ENCODE results near the gene SIGLEC7.
"Not testable (repeated sequence)": the region's sequence is repeated elsewhere in the genome, so short reads cannot be mapped to it uniquely, and the experiment has no call there.

The SIGLEC7 gene

DNA sequence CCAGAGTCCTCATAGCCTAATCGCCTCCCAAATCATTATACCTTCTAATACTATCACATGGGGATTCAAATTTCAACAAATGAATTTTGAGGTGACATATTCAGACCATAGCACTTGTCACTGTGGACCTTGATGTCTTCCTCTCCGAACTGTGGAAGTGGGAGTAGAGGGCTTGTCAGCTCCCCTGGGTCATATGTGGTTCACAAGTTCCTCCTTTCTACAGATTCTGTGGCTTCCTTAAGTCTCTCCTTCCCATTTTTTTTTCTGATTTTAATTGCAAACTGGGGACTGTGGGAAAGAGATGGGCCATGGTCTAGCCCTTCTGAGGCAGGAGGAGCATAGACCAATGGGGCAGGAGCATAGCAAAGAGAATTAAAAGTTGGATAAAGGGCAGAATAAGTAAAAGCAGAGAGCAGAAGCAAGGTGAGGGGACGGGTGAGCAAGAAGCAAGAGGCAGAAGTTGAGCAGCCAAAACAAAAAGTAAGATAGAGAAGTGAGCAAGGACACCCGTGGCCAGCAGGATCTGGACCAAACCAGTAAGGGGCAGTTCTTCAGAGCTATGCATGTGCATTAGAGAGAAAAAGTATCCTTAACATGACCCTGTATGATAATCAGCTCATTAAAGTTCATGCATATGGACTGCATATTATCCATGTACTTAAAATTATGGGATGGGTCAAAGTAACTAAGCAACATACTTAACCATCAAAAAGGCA is 2.6 kb upstream of the SIGLEC7 start:
- no peak for DNase-seq

DNA sequence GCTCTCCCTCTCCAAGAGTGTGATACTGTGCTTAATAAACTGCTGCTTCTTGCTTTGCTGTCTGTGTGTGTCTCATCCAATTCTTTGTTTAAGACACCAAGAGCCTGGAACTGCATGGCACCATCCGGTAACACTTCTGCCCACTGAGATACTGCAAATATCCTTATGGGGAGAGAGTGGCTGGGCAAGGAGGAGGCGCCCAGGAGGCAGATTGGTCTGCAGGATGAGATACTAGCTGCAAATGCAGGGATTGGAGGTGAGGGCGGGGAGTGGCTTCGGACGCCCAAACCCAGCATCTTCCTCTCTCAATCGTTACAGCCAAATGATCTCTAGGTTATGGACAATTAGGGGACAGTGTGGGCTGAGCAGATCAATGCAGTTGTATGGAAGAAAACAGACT is 1.7 kb upstream of the SIGLEC7 start:
- DNase-seq = no peak

DNA sequence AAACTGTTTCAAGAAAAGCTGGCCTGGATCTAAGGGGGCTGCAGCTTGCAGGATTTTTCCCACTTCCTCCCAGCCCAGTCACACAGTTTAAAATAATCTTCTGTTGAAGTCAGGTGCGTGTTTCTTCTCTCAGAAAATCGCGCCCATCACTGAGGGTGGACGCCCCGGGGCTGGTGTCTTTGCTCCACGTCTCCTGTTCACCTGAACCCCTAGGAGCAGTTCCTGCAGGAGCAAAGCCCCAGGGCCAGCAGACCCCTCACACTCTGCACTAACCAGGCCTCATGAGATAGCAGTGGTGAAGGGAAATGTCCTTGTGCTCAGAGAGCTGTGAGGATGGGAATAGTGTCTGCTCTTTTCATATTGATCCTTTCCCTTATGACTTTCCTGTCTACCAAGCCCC is 920 bp upstream of the SIGLEC7 start:
- no peak for DNase-seq

DNA sequence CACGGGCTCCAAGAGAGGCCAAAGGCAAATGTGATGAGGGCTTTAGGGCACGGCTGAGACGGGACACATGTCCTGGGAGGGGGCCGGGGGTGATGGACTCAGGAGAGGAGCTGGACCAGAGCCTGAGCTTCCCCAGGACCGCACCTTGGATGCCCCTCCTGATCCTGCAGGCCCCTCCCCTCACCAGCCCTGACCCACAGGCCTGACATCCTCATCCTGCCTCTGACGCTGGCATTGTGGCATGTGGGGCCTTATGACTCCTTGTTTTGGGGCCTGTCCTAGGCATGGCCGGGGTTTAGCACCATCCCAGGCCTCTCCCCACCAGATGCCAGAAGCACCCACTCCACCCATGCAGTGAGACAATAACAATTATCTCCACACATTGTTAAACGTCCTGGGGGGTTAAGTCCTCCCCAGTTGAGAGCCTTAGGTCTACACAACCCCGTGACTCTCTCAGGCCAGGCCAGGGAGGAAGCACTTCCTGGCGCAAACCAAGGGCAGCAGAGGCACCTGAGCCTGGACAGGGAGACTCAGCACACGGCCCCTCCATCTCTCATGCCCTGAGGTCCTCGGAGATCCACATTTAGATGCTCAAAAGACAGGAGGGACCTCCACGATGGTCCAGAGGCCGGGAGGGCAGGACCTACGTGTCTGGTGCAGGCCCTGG is 841 bp downstream of the SIGLEC7 start:
- not testable (repeated sequence) for DNase-seq

DNA sequence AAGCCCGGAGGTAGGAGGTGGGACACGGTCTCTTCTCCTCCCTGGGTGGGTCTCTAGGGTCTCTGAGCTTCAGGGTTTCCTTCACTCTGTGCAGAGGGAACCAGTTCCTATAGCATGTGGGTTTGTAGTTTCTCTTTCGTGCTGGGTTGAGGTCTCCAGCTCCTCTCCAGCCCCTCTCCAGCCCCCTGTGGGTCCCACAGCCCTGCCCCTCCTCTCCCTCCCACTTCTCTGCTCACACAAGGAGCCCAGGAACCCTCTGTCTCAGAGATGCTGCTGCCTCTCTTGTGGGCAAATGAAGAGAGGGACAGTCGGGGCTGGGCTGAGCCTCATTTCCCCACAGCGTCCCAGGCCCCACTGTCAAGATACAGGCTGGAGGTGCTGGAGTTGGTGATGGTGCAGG is 1.4 kb downstream of the SIGLEC7 start:
- DNase-seq = no peak

DNA sequence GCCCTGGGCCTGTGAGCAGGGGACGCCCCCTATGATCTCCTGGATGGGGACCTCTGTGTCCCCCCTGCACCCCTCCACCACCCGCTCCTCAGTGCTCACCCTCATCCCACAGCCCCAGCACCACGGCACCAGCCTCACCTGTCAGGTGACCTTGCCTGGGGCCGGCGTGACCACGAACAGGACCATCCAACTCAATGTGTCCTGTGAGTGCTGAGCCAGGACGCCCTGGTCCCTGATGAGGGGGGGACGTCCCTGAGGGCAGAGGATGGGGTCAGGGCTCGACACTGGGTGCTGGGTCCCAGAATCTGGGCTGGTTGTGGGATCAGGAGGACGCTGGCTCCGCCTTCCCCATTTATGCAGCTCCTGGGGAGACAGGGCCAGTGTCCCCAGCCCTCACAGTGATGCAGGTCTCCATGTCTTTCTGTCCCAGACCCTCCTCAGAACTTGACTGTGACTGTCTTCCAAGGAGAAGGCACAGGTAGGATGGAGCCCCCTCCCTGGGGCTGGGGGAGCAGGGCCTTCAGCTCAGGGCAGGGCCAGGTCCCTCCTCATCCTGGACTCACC is 2.5 kb downstream of the SIGLEC7 start:
- DNase-seq = no peak

DNA sequence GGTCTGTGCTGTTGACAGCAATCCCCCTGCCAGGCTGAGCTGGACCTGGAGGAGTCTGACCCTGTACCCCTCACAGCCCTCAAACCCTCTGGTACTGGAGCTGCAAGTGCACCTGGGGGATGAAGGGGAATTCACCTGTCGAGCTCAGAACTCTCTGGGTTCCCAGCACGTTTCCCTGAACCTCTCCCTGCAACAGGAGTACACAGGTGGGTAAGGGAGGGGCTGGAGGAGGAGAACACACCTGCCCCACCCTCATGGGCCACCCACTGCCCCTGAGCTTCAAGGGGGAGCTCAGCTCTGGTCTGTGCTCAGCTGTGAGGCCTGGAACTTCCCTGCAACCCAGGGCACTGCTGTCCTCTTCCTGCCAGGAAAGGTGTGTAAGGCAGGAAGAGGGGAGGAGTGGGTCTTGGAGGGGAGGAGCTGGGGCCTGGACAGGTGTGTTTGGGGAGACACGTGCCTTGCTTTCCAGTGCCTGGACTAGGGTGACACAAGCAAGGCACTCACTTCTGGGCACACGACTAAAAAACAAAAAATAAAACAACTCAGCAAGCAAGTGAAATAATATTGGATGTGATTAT is 3.9 kb downstream of the SIGLEC7 start:
- DNase-seq = no peak

DNA sequence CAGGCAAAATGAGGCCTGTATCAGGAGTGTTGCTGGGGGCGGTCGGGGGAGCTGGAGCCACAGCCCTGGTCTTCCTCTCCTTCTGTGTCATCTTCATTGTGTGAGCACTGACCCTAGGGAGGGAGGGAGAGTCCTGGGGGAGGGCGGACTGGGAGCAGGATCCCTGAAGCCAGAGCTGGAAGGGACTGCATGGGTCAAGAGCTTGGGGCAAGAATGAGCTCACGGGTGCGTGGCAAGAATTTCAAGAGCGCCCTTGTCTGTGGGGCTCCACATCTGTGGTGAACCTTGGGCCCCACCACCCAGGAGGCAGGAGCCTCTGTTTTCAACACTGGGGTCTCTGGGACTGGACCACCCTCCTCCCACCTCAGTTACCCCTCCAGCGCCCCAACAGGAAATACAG is 4.7 kb downstream of the SIGLEC7 start:
- no peak for DNase-seq

DNA sequence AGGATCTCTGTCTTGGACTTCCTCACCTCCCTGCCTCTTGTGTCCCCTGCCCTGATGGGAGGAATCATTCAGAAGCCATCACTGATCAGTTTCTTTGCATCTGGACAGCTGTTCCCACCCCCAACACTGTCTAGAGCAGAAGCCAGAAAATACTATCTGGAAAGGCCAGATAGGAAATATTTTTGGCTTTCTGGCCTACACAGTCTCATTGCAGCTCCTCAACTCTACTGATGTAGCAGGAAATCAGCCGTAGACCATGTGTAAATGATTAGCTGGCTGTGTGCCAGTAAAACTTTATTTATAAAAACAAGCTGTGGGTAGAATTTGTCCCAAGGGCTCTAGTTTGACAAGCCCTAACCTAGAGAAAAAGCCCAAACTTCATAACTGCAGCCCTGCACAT is 5.6 kb downstream of the SIGLEC7 start:
- no peak for DNase-seq

DNA sequence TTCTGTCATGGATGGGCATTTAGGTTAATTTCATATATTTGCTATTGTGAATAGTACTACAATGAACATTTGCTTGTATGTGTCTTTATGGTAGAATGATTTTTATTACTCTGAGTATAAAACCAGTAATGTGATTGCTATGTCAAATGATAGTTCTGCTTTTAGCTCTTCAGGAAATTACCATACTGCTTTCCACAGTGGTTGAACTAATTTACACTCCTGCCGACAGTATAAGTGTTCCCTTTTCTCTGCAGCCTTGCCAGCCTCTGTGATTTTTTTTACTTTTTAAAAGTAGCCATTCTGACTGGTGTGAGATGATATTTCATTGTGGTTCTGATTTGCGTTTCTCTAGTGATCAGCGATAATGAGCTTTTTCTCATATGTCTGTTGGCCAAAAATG is 6.5 kb downstream of the SIGLEC7 start:
- DNase-seq = no peak

DNA sequence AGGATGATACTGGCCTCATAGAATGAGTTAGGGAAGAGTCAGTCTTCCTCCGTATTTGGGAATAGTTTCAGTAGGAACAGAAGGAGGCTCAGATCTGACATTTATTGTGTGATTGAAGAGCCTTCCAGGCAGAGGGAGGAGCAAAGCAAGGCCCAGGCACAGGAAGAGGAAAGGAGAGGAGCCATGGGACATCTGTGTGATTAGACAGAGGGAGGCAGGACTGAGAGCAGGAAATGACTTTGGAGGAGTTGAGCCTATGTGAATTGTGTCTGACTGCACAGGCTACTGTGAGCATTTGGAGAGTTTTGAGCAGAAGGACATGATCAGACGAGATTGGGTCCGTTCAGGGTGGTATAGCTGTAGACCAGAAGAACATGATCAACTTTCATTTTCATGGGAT is 8.5 kb downstream of the SIGLEC7 start:
- no peak for DNase-seq

DNA sequence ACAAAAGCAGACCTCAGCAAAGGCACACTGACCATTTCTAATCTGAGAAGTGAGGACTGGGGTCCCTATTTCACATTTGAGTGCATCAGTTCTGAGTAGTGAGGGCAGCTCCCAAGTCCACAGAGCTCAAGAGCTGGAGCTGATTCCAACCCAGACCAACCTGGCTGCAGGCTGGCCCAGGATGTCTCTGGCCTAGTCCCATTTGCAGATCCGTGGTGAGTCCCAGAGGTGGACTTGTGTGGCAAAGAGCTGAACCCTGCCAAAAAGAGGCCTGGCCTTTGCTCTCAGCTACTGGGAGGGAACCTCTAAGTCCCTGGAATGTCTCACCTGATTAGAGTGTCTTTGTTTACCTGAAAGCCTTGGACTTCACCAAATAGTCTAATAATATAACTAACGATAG is 14.6 kb downstream of the SIGLEC7 start:
- DNase-seq = no peak

DNA sequence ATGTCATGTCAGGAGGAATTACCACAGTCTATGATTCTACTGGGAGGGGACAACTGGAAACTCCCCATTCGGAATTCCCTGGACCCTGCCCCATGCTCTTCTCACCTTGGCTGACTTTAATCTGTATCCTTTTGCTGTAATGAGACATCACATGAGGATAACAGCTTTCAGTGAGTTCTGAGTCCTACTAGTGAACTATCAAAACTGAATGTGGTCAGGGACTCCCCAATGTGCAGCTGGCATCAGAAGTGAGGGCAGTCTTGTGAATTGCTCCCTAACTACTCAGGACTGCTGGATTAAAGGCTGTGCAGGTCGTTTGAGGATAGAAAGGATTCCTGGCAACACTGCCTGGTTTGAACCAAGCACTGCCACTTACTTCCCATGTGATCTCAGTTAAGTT is 15.2 kb downstream of the SIGLEC7 start:
- DNase-seq = no peak

DNA sequence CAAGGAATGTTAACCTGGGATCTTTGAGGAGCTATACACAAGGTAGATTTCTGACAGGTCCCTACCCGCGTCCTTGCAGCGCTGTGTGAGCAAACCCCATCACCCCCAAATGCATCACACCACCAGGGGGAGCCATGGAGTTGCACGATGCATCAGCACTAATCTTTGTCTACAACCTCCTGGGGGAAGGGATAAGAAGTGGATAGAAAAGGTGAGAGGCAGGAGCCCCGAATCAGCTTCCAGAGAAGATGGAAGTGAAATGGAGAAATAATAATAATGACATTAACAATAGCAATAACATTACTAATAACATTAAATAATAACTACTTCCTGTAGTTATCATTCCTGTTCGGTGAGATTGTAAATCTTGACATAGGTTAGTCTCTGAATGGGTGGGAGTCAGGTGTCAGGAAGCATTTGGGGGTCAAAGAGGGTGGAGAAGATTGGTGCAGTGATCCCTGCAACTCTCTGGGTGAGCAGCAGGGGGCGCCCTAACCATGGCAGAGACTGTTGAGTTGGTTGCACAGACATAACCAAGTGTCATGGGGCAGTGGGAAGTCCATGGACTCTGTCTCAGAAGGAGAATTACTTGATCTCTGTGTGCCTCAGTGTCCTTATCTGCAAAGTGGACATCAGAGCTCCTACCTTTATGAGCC is 16.5 kb downstream of the SIGLEC7 start:
- DNase-seq = peak; percentile 60

DNA sequence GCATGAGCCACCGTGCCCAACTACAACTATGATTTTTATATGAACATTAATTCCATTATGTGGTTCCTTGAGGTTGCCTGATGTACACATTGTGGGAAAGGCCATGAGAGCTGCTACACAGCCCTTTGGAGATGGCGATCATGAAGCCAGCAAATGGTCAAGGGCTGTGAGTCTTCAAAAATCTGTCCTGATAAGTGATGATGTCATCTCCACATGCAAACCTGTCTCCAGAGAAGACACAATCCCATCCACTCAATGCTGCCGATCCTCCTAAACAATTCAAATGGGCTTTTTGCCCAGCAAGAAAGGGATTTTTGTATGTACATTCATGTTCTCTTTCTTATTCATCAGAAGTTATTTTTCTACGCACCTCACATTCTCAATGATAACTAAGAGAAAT is 17.6 kb downstream of the SIGLEC7 start:
- DNase-seq = no peak

DNA sequence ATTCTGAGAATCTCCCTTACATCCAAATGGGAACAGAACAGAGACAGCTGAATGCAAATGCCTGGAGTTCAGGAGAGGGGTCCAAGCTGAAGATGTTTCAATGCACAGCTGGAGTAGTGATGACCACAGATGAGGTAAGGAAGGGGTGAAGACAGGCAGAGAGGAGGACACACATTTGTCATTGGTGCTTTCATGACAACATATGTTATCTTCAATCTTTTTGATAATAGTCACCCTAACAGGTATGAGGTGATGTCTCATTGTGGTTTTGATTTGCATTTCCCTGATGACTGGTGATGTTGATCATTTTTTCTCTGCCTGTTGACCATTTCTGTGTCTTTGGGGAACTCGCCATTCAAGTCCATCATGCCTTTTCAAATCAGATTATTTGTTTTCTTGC is 19.2 kb downstream of the SIGLEC7 start:
- no peak for DNase-seq

DNA sequence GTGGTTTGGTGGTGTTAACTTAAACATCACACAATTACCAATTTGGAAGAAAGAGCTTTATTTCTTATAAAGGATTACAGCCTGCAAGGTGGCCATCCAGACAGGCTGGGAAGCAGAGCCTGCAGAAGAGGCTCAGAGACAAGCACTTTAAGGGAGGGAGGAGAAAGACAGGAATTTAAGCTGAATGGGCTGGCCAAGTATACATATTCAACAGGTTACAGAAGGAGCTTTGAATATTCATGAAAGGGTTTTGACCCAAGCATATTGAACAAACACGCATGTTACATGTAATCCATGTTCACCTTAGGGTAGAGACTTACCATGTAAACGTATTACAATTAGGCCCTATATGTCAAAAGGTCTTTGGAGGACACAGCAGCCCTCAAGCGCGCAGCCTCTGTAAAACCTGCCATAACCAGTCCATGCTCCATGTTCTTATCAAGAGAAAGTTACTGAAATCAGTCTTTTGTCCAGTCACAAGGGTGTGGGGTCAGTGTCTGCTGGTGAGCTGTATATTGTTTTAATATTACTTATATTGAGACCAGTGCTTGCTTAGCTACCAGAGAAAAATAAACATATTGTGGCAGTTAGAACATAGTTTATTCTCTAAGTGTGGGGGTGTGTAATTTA is 19.9 kb downstream of the SIGLEC7 start:
- no peak for DNase-seq

DNA sequence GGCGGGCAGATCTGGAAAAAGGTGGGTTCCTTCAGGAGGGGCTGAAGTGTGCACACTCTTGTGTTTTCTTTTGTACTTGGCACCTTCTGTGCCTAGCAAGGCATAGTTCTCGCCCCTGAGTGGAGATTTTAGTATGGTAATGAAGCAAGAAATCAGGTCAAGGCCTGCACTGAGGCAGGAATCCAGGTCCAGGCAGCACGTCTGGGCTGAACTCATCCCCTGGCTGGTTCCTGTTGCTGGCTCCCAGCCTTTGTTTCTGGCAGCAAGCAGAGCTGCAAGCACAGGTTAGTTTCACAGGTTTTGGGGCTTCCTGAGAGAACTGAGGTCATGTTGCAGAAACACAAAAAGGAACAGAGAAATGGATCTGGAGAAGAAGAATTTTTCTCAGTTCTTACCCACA is 21.2 kb downstream of the SIGLEC7 start:
- DNase-seq = no peak

DNA sequence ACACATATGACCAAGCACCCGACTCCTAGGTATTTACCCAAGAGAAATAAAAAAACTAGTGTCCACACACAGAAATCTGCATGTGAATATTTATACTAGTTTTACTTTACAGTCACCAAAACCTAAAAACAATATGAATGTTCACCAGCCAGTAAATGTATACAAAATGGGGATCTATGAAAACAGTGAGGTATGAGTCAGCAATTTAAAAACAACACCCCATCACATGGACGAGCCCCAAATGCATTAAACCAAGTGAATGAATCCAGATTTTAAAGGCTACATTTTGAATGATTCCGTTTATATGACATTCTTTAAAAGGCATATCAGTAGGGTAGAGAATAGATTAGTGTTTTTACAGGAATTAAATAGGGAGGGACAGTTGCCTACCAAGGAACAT is 22.1 kb downstream of the SIGLEC7 start:
- no peak for DNase-seq

DNA sequence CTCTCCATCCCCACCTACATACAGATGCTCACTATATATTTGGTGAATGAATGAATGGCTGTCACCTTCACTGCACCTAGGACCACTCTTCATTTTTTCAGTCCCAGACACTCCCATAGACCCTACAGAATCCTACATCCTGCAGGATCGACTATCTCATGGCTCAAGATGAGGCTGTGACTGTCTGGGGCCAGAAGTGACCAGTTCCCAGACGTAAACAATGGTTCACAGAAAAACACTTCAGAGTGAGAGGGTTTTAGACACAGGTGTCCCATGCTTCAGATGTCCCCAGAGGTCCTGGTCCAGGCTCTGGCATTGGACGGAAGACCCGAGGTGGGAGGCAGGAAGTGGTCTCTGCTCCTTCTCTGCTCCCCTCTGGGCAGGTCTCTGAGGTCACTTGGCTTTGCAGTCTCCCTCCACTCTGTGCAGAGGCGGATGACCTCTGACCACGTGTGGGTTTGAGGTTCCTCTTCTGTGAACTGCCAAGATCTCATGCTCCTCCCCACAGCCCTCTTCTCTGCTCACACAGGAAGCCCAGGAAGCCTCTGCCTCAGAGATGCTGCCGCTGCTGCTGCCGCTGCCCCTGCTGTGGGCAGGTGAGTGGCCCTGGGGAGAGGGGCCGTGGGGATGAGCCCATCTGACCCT is 24.9 kb downstream of the SIGLEC7 start:
- DNase-seq = peak; percentile 46

DNA sequence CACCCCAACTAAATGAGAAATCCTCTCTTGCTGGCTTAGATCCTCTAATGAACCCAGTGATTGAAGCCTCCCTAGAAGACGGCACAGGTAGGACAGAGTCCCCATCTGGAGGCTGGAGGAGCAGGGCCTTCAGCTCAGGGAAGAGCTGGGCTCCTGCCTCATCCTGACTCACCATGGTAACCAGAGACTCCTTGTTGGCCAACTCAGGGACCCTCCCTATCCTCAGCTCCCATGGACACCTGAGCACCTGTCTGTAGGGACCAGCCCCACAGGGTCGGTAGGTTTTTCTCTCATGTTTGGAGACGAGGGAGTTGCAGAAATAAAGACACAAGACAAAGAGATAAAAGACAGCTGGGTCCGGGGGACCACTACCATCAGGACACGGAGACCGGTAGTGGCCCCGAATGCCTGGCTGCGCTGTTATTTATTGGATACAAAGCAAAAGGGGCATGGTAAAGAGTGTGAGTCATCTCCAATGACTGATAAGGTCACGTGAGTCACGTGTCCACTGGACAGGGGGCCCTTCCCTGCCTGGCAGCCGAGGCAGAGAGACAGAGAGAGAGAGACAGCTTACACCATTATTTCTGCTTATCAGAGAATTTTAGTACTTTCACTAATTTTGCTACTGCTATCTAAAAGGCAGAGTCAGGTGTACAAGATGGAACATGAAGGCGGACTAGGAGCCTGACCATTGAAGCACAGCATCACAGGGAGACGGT is 26.6 kb downstream of the SIGLEC7 start:
- DNase-seq = no peak

Data from CD4-positive, alpha-beta T cell treated with Interferon gamma for 1 hour (primary cell).